Activated CD4-positive, alpha-beta T cell treated with anti-CD3 and anti-CD28 coated beads, Interleukin-2, amount 50 U/mL, for 16 hours (primary cell): ENCODE data around the gene BRCA1.
"Not testable (repeated sequence)": the region's sequence is repeated elsewhere in the genome, so short reads cannot be mapped to it uniquely, and the experiment has no call there.

Experiments used
- DNase-seq: peaks from one replicate; pipeline ENCODE4 v3.0.0-alpha.2; 2020

Gene BRCA1

DNA sequence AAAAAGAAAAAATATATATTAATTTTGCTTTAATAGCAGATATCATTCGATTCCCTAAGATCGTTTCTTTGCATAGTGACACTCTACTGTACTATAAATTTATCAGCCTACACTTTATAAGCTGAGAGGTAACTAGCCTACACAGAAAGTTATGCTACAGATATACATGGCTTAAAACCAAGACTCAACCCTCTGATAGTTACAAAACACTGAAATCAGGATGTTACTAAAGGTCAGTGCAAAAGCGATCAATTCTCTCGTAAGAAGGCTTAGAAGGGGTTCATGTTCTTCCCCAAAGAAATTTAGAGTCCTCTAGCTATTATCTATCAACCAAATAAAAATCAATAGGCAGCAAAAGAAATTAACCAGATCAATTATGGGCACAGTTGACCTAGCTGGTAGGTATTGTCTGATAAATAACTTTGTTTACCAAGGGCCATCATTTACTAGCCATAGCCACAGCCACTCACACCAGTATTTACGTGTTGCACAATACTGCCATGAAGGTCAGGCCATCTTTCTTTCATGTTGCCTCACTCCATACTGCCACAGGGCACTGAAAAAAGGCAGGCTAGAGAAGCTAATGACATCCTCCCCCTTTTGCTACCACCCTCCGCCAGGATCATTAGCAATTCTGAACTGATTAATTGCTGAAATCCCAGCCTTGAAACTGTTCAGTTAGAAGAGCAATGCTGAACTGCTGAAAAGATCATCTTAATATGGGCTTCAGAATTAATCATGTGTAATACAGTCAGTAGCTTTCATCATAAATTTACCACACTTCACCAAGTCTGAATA lies 56.4 kb downstream of the BRCA1 start:
- no peak for DNase-seq

DNA sequence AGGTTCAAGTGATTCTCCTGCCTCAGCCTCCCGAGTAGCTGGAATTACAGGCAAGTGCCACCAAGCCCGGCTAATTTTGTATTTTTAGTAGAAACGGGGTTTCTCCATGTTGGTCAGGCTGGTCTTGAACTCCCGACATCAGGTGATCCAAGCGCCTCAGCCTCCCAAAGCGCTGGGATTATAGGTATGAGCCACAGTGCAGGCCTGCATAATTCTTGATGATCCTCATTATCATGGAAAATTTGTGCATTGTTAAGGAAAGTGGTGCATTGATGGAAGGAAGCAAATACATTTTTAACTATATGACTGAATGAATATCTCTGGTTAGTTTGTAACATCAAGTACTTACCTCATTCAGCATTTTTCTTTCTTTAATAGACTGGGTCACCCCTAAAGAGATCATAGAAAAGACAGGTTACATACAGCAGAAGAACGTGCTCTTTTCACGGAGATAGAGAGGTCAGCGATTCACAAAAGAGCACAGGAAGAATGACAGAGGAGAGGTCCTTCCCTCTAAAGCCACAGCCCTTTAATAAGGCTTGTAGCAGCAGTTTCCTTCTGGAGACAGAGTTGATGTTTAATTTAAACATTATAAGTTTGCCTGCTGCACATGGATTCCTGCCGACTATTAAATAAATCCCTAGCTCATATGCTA lies 62.1 kb downstream of the BRCA1 start:
- DNase-seq: no peak

DNA sequence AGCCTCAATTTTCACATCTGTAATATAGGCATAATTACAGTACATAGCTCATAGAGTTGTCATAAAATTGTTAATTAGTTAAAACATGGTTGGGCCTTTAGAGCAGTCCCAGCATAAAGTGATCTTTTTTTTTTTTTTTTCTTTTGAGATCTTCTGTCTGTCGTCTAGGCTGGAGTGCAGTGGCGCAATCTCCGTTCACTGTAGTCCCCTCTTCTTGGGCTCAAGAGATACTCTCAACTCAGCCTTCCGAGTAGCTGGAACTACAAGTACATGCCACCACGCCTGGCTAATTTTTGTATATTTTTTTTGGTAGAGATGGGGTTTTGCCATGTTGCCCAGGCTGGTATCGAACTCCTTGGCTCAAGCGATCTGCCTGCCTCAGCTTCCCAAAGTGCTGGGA lies 69.1 kb downstream of the BRCA1 start:
- DNase-seq: no peak

DNA sequence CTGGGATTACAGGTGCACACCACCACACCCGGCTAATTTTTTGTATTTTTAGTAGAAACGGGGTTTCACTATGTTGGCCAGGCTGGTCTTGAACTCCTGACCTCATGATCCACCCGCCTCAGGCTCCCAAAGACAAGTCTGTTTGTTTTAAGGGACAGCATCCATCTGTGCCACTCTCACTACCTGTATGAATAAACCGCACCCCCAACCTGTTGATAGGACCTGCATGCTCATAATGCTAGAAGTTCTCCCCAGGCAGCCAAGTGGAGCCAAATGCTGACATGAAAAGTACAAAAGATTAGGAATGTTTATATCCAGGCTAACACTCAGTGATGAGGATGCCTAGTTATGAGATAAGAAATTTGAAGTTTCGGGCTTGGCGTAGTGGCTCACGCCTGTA lies 72.2 kb downstream of the BRCA1 start:
- not testable (repeated sequence) for DNase-seq

DNA sequence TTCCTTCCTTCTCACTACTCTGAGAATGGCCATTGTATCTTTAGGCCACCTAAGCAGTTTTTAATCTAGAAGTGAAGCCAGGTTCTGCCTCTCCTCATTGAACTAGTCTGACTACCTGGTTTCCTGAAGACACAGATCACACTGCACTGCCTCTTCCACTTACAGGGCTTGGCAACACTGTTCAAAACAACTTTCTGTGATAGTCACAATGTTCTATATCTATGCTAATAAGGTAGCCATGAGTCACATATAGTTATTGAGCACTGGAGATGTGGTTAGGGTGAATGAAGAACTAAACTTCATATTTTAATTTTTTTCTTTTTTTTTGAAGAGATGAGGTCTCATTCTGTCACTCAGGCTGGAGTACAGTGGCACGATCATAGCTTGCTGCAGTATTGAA lies 73.2 kb downstream of the BRCA1 start:
- DNase-seq: no peak

DNA sequence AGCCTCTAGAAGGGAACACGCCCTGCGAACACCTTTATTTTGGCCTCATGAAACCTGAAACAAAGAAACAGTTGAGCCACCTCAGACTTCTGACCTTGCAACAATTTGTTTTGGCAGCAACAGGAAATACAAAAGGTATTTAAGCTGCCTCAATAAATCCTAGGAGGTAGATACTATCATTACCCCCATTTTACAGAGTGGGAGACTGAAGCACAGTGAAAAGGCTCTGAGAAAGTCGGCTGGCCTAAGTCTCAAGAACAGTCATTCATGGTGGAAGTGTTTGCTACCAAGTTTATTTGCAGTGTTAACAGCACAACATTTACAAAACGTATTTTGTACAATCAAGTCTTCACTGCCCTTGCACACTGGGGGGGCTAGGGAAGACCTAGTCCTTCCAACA lies 81.1 kb downstream of the BRCA1 start:
- no peak for DNase-seq

DNA sequence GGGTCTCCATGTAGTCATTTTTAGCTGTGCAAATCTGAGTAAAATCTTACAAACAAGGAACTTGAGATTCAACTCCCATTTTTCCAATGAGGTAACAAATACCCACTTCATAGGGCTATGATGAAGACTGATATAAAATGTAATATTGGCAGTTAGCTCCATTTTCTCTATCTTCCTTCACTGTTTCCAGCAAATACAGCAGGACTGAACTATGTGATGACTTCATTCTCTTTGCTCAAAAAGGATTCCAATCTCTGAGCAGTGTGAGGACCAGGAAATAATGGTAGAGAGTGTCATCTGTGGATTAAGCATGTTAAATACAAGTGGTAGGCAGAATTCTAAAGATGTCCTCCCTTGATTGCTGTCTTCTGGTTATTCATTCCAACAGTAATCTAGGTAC lies 81.9 kb downstream of the BRCA1 start:
- no peak for DNase-seq

DNA sequence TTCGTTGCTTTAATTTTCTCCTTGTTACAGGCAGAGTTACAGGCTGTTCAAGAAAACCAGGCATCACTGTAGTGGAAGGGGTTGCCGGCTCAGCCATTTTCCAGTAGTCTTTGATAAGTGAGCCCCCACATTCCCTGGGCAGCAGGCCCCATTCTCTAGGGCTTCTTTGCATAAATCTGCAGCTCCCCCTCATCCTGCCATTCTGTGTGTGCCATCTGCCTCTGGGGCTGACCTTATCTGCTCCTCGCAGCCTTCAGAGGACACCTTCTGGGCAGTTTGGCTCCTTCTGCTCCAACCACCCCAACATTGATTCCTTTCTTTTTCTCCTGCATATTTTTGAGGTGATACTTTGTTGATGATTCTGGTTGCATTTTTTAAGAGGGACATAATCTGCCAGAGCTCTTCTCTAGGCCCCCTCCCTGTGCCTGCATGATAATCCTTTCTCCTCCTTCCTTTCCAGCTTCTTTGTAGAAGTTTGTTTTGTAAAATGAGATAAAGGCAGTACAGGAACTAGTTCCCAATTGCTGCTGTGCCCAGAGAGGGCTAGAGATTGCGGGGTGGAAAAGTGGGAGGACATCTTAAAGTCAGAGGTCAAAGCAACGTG lies 83.0 kb downstream of the BRCA1 start:
- DNase-seq: no peak

DNA sequence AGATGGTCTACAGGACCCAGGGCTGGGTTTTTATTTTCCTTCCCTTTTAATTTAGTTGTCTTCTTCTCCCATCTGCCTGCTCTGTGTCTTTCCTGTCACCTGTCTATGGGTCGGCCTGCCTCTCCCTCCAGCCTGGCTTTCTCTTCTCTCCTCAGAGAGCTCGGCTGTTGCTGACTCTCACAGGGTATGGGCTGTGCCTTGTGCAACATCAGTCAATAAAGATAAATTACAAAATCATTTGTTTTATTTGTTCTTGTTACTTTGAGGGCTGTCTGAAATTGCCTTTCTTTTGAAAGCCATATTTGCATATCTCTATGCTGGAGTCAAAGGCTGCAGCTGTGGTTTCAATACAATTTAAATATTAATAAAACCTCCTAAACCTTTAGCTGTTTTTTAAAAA lies 84.5 kb downstream of the BRCA1 start:
- DNase-seq: no peak

DNA sequence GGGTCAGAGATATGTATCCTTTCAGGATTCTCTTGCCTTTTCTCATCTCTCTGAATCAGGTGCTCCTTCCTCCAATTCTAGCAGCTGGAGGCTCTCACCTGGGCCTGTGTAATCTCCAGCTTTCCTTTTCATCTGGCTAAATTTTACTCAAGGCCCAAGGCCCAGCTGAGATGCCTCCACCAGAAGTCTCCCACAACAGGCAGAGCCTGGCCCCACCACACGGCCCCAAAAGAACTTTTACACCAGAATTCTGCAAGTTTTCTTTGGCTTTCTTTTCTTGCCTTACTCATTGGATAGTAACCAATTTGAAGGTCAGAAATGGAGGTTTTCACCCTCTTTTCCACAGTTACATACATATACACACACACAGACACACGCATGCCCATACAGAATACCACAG lies 85.5 kb downstream of the BRCA1 start:
- no peak for DNase-seq

DNA sequence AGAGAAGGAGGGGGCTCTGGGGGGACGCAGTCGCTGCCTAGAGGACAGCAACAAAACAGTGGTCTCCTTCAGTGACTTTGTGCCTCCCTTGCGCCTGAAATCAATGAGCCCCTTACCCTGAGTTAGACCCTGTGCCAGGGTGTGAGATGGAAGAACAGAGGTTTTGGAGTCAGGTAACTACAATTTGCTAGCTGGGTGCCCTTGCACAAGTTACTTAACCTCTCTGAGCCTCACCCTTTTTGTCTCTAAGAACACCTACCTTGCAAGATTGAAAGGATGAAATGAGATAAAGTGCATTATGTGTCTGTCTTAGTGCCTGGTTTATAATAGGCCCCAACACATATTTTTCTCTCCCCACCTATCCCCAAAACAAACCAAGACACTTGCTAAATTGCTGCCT lies 90.3 kb downstream of the BRCA1 start:
- DNase-seq: no peak

DNA sequence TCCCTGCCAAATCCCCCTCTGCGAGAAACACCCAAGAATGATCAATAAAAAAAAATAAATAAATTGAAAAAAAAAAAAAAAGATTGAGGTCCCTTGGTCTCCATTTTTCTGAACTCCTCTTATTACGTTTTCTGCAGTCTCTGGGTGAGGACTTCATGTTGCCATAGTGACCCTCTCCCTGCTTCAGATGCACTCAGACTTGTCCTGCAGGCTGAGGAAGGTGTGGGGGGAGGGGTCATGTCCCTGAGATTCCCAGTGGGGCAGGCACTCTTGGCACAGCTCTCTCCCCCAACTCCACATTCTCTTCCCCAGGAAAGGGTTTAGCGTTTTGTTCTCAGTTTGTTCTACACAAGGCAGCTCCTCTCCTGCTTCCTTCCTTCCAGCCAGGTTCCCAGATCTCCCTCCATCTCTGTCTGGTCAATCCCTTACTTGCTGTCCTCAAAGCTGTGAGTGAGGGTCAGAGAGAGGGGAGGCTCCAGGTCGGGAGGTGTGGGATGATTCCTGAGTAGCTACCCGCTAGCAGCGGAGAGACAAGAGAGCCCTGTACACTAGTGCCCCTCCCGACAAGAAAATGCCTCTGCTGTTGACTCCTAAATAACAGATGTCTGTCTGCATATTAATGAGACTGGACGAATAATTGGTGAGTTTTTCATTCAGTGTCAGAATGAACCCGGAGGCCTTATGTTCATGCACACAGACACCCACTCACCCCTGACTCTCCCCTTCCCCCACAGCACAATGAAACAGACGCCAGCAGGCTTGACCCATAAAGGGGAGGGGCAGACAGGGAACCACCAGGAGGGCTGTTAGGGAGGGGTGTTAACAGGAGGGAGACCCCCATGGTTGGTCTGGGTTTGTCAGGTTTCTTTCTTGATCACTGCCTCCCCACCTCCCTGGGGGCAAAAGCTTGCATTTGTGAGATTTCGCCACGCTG lies 90.9 kb downstream of the BRCA1 start:
- no peak for DNase-seq

DNA sequence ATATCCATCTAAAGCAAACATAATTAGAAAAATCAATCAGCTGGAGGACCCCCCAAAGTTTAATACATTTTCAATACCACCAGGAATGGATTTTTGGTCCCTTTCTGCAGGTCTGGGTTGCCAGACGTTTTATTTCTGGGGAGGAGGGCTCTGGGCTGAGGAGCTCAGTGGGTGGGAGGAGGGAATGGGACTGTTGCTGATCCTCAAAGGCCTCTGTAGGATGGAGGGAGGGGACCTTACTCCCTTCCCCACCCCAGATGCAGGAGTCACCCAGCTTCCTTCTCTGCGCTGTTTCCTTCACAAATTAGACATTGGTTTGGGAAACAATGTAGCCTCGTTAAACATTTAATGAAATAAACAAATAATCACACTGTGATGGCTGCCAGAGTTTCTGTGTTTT lies 93.5 kb downstream of the BRCA1 start:
- DNase-seq: no peak

DNA sequence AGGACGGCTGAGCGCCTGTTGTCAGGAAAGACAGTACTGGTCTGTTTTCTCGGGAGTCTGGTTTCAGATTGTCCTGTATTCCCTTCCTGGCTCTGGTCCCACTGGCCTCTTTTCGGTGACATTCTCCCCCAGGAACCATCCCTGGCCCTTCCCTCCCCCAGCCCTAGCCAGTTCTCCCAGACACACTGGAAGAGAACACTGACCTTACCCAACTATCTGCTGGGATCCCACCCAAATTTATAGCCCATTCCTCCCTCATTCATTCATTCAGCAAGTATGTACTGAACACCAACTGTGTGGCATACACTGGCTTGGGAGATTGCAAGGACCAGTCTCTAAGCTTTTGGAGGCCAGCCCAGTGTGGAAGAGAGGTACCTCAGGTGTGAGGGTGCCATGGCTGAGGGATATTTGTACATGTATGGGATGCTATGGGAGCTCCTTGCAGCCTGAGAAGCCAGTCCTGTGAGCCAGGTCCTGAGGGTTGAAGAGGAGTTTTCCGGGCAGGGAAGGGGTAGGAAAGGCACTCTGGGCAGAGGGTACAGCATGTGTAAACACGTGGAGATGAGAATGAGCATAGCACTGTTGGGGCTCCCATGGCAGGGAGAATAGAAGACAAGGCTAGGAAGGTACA lies 94.9 kb downstream of the BRCA1 start:
- DNase-seq: no peak

DNA sequence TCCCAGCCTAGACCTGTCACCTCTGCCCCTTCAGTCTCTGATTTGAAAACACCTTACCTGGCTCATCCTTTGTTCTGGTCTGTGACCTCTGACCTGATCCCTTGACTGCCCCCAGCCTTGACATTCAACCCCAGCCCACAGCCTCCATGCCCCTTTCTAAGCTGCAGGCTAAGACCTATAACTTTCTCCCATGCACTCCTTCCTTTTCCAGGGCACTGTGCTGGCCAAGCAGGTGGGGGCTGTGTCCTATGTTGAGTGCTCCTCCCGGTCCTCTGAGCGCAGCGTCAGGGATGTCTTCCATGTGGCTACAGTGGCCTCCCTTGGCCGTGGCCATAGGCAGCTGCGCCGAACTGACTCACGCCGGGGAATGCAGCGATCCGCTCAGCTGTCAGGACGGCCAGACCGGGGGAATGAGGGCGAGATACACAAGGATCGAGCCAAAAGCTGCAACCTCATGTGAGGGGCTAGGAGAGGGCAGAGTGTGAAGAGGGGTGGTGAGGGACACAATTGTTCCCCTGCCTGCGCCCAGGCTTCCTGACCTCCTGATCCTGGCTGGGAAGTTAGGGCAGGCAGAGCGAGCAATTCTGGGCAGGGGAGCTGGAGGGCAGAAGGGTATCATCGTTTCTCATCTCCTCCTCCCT lies 96.8 kb downstream of the BRCA1 start:
- DNase-seq: no peak

DNA sequence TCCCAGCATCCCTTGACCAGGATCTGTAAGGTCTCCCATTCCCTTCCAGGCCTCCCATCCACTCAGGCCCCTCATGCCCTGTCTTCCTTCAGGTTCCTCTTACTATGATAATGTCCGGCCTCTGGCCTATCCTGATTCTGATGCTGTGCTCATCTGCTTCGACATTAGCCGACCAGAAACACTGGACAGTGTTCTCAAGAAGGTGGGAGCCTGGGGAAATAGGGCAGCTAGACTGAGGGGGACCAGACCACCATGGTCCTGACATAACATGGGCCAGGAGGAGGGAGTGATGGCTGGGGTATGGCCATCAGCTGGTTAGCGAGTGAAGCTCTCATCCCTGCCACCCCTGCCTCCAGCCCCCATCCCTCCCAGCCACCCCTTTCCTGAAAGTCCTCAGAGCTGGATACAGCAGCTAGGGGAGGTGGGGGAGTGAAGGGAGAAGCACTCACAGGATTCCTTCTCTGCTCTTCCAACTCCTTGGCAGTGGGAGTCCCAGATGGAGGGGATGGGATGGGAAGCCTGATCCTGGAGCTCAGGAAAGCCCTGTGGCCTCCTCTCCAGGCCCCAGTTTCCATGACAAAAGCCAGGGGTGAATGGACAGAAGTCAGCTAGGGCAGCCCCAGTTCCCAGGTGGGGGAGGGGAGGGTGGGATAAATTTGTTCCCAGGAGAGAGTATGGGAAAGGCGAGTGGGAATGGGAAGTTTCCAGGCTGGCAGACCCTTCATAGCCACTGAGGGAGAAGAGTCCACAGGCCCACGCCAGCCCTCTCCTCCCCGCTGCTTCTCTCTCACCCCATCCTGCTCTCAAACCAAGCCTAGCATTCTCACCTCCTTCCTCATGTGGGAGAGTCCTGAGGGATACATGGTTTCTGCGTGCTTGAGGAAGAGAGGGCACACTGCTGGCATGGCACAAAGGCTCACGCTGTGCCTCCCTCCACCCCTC lies 97.8 kb downstream of the BRCA1 start:
- DNase-seq: no peak

DNA sequence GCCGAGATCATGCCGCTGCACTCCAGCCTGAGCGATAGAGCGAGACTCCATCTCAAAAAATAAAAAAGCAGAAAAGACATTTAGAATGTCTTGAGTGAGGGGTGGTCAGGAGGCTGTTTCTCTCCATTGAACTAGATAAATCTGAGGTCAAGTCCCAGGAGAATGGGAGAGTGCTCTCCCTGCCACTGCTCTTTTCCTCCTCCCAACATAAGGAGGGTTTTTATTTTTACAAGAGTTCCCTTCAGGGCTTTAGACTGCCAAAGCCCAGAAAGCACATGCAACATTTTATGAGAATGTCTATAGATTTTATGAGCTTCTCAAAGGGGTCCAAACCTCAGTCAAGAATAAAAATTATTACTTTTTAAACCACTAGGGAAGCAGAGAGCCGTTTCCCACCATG lies 98.6 kb downstream of the BRCA1 start:
- no peak for DNase-seq

DNA sequence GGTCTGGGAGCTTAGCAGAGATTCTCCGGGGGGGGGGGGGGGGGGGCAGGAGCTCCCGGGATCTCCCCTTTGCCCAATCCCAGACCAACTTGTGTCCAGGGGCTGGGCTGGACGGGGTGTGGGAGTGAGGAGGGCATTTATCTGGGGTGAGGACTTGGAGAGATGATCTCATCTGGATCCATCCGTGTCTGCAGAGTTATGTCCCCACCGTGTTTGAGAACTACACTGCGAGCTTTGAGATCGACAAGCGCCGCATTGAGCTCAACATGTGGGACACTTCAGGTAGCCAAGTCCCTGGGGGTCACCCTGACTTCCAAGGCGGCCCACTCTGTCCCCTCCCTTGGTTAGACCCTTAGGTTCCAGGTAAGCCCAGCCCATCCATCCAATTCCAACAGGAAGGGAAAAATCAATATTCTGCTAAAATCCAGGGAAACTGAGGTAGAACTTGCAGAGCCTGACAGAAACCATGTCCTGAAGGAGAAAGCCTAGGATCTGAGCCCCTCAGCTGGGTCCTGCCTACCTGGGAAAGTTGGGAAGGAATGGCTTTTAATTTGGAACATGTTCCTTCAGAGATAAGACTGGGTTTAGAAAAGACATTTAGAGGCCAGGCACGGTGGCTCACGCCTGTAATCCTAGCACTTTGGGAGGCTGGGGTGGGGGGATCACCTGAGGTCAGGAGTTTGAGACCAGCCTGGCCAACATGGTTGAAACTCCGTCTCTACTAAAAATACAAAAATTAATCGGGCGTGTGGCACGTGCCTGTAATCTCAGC lies 99.2 kb downstream of the BRCA1 start:
- DNase-seq: no peak

DNA sequence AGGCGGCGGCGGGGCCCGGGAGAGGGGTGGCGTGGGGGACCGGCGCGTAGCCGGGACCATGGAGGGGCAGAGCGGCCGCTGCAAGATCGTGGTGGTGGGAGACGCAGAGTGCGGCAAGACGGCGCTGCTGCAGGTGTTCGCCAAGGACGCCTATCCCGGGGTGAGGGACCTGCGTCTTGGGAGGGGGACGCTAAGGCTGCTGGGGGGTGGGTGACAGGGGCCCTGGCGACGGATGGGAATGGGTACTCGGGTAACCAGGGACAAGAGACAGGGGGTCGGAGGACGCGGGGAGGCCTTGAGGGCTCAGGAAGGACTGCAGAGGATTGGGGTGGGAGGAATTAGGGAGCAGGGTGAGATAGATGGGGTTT lies 99.9 kb downstream of the BRCA1 start:
- no peak for DNase-seq
